HG03175 (cell line): Measurements from ENCODE around the gene ADGRD1.

Experiments
- ATAC-seq: cut with Tn5 transposase; IDR thresholded peaks from one replicate; pipeline ENCODE4 v1.9.1; 2021; ENCODE audit warnings: mild to moderate bottlenecking, moderate library complexity; ENCODE audit not compliant: unreplicated experiment

Gene ADGRD1

GRCh38 chr12:131187602-131188001 is 233.9 kb downstream of the ADGRD1 start:
- no peak for ATAC-seq

- no peak for ATAC-seq
Observed at GRCh38 chr12:131188131-131189050, 234.7 kb downstream of the ADGRD1 start.

GRCh38 chr12:131189781-131190180 is 236.1 kb downstream of the ADGRD1 start:
- ATAC-seq: no peak

DNA sequence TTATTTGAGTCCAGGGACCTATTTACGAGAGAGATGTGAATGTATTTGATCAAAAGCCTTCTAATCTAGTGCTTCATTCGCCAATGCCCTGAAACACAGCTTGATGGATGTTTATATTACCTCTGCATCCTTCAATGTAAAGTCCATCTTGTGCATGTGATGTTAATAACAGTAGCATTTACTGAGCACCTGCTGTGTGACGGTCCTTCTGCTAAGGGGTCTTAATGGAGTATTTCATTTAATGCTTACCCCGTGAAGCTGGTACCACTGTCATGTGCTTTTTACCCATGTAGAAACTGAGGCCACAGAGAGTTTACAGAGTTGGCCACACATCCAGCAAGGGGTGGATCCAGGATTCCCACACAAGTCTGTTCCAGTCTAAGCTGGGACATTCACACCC is 237.3 kb downstream of the ADGRD1 start:
- no peak for ATAC-seq
